H9 (cell line): Measurements from ENCODE around the gene SASS6. TPM values are rescaled to one million over a fixed set of nuclear protein-coding genes. Genes with fewer than 3 reads are reported as not detected.

ENCODE experiments used
- DNase-seq: peaks from one replicate; pipeline ENCODE4 v3.0.0-alpha.2; 2017
- H2AFZ ChIP-seq: one replicate; pipeline ENCODE4 v1.6.1; 2013; ENCODE audit warnings: mild to moderate bottlenecking, low read length, control low read depth, moderate library complexity
- H2AK5ac ChIP-seq: 2 replicates; pipeline ENCODE4 v1.6.1; 2013; ENCODE audit warnings: low read length, control low read depth, mixed read lengths; ENCODE audit not compliant: insufficient read length
- H2BK120ac ChIP-seq: one replicate; pipeline ENCODE4 v1.6.1; 2013; ENCODE audit warnings: low read depth, mild to moderate bottlenecking, low read length, control low read depth, inconsistent platforms; ENCODE audit not compliant: poor library complexity, severe bottlenecking
- H2BK12ac ChIP-seq: 2 replicates; pipeline ENCODE4 v1.6.1; 2013; ENCODE audit warnings: low read length, control low read depth, mixed read lengths, low read depth; ENCODE audit not compliant: insufficient read length
- H2BK15ac ChIP-seq: 2 replicates; pipeline ENCODE4 v1.6.1; 2013; ENCODE audit warnings: low read depth, low read length, control low read depth
- H2BK20ac ChIP-seq: one replicate; pipeline ENCODE4 v1.6.1; 2013; ENCODE audit warnings: low read depth, mild to moderate bottlenecking, low read length, control low read depth, inconsistent platforms; ENCODE audit not compliant: poor library complexity, severe bottlenecking
- H2BK5ac ChIP-seq: 2 replicates; pipeline ENCODE4 v1.6.1; 2013; ENCODE audit warnings: low read length, control low read depth, mixed read lengths; ENCODE audit not compliant: insufficient read length
- H3K14ac ChIP-seq: 2 replicates; pipeline ENCODE4 v1.6.1; 2013; ENCODE audit warnings: low read length, control low read depth; ENCODE audit not compliant: insufficient read depth
- H3K18ac ChIP-seq: 2 replicates; pipeline ENCODE4 v1.6.1; 2013; ENCODE audit warnings: low read depth, mild to moderate bottlenecking, mixed read lengths, low read length, control low read depth; ENCODE audit not compliant: insufficient read length
- H3K23ac ChIP-seq: 2 replicates; pipeline ENCODE4 v1.6.1; 2013; ENCODE audit warnings: low read length, control low read depth, mixed read lengths, low read depth; ENCODE audit not compliant: insufficient read length
- H3K23me2 ChIP-seq: 2 replicates; pipeline ENCODE4 v1.6.1; 2013; ENCODE audit warnings: low read depth, mild to moderate bottlenecking, mixed read lengths, low read length, control low read depth; ENCODE audit not compliant: insufficient read length, poor library complexity, severe bottlenecking
- H3K27ac ChIP-seq: 2 replicates; pipeline ENCODE4 v1.5.1; 2013; ENCODE audit warnings: low read length, control low read depth, mixed read lengths, low read depth; ENCODE audit not compliant: insufficient read length
- H3K27me3 ChIP-seq: 2 replicates; pipeline ENCODE4 v1.6.1; 2013; ENCODE audit warnings: low read length, control low read depth, inconsistent platforms; ENCODE audit not compliant: insufficient read depth
- H3K4ac ChIP-seq: 2 replicates; pipeline ENCODE4 v1.6.1; 2013; ENCODE audit warnings: low read depth, mild to moderate bottlenecking, control low read depth, inconsistent platforms, low read length, moderate library complexity
- H3K4me1 ChIP-seq: 2 replicates; pipeline ENCODE4 v1.6.1; 2013; ENCODE audit warnings: low read length, control low read depth, inconsistent platforms; ENCODE audit not compliant: insufficient read depth
- H3K4me2 ChIP-seq: 2 replicates; pipeline ENCODE4 v1.6.1; 2013; ENCODE audit warnings: low read length, control low read depth, mixed read lengths; ENCODE audit not compliant: insufficient read length, insufficient read depth
- H3K56ac ChIP-seq: 2 replicates; pipeline ENCODE4 v1.6.1; 2013; ENCODE audit warnings: low read depth, mild to moderate bottlenecking, mixed read lengths, low read length, control low read depth; ENCODE audit not compliant: insufficient read length
- H3K79me1 ChIP-seq: 2 replicates; pipeline ENCODE4 v1.6.1; 2013; ENCODE audit warnings: low read depth, mild to moderate bottlenecking, moderate library complexity, low read length, control low read depth, inconsistent platforms; ENCODE audit not compliant: insufficient read depth, poor library complexity, severe bottlenecking
- H3K79me2 ChIP-seq: 2 replicates; pipeline ENCODE4 v1.6.1; 2013; ENCODE audit warnings: low read length, control low read depth, inconsistent platforms; ENCODE audit not compliant: insufficient read depth
- H3K9ac ChIP-seq: 2 replicates; pipeline ENCODE4 v1.6.1; 2013; ENCODE audit warnings: low read length, control low read depth, mixed read lengths; ENCODE audit not compliant: insufficient read length; ENCODE audit errors: extremely low read depth
- H3K9me3 ChIP-seq: one replicate; pipeline ENCODE4 v1.6.1; 2013; ENCODE audit warnings: low read depth, low read length, inconsistent platforms; ENCODE audit not compliant: control insufficient read depth
- H3T11ph ChIP-seq: one replicate; pipeline ENCODE4 v1.6.1; 2013; ENCODE audit warnings: mild to moderate bottlenecking, low read length, control low read depth, inconsistent platforms
- H4K20me1 ChIP-seq: one replicate; pipeline ENCODE4 v1.6.1; 2013; ENCODE audit not compliant: control insufficient read depth, insufficient read length, insufficient read depth
- H4K5ac ChIP-seq: 2 replicates; pipeline ENCODE4 v1.6.1; 2013; ENCODE audit warnings: low read depth, mild to moderate bottlenecking, mixed read lengths, low read length, control low read depth; ENCODE audit not compliant: insufficient read length
- H4K8ac ChIP-seq: replicated peaks from 2 replicates; pipeline ENCODE4 v1.6.1; 2013; ENCODE audit warnings: low read length, control low read depth, mixed read lengths, low read depth; ENCODE audit not compliant: insufficient read length
- H4K91ac ChIP-seq: 2 replicates; pipeline ENCODE4 v1.6.1; 2013; ENCODE audit warnings: low read depth, mild to moderate bottlenecking, moderate library complexity, mixed read lengths, low read length, control low read depth; ENCODE audit not compliant: insufficient read length
- H3K27ac Mint-ChIP-seq, 3 experiments: 2 replicates in 2 of 3; 3 replicates in 1 of 3; pipeline ENCODE4 v1.8.0; 2020 to 2021; ENCODE audit warnings: mixed read lengths in 3 of 3, mild to moderate bottlenecking in 1 of 3, moderate library complexity in 1 of 3
- H3K27me3 Mint-ChIP-seq: 2 replicates; pipeline ENCODE4 v1.8.0; 2021; ENCODE audit warnings: low read depth, mild to moderate bottlenecking, moderate library complexity, mixed read lengths
- H3K36me3 Mint-ChIP-seq, 3 experiments: 2 replicates in 2 of 3; 3 replicates in 1 of 3; pipeline ENCODE4 v1.8.0; 2020 to 2021; ENCODE audit warnings: low read depth in 3 of 3, mixed read lengths in 3 of 3; ENCODE audit not compliant: insufficient read depth in 1 of 3
- H3K4me1 Mint-ChIP-seq, 2 experiments: 2 replicates each; pipeline ENCODE4 v1.8.0; 2020; ENCODE audit warnings: mixed read lengths in 2 of 2
- H3K4me3 Mint-ChIP-seq, 2 experiments: 2 replicates in 1 of 2; 3 replicates in 1 of 2; pipeline ENCODE4 v1.8.0; 2020 to 2021; ENCODE audit warnings: mild to moderate bottlenecking in 2 of 2, mixed read lengths in 2 of 2, moderate library complexity in 1 of 2
- H3K9me3 Mint-ChIP-seq, 2 experiments: 2 replicates in 1 of 2; 3 replicates in 1 of 2; pipeline ENCODE4 v1.8.0; 2020; ENCODE audit warnings: mild to moderate bottlenecking in 2 of 2, mixed read lengths in 2 of 2, moderate library complexity in 1 of 2
- CTCF ChIP-seq: fragments of 200-600 bp; sonication (generic); conservative IDR thresholded peaks from 3 replicates; pipeline ENCODE4 v1.8.0; 2021; ENCODE audit warnings: antibody characterized with exemption, mild to moderate bottlenecking
- WGBS: extraction: QIAGEN DNeasy Blood & Tissue Kit; methylation state at CpG from one replicate; pipeline ENCODE4 v1.1.7; 2013; ENCODE audit warnings: missing lambda C conversion rate, low lambda C conversion rate, mixed read lengths; ENCODE audit not compliant: insufficient read length; ENCODE audit errors: extremely low coverage; 5-methylcytosine and 5-hydroxymethylcytosine counted together
- total RNA-seq: library from RNA; stranded (reverse); gene quantifications from 2 replicates; pipeline ENCODE4 v1.2.1, GENCODE V29; 2021

SASS6 gene
- total RNA-seq, 1 experiment from 2014 or later = 15.2 TPM

- no peak overlapping the region for H4K5ac ChIP-seq
- no peaks in the 10 kb centered on the region for H3K27me3 ChIP-seq
- no peak overlapping the region for H4K8ac ChIP-seq
- H2AFZ ChIP-seq = no peak overlapping the region
- no peaks in the 10 kb centered on the region for H3K9me3 Mint-ChIP-seq
- no peak overlapping the region for H2BK120ac ChIP-seq
- no peak overlapping the region for H2BK15ac ChIP-seq
- H3K4me2 ChIP-seq = no peak overlapping the region
- no peaks in the 10 kb centered on the region for H3K9me3 ChIP-seq
- H3K79me1 ChIP-seq = peaks cover 3% of the 10 kb centered on the region
- no CpG with 5 or more reads among the region's 1 CpG for WGBS
- peaks cover 2 to 15% (median 15%) of the 10 kb centered on the region in 3 experiments; a peak in 6 of 7 replicates for H3K36me3 Mint-ChIP-seq
- H3K79me2 ChIP-seq = peaks cover 18% of the 10 kb centered on the region; the same call in 1 of the 2 replicates
- H3K18ac ChIP-seq = no peak overlapping the region
- no peak overlapping the region for H3K56ac ChIP-seq
- no peak overlapping the region for H3K14ac ChIP-seq
- H3K27me3 Mint-ChIP-seq = no peaks in the 10 kb centered on the region
- H2BK12ac ChIP-seq = no peak overlapping the region
- H3K23ac ChIP-seq = no peak overlapping the region
- no peak overlapping the region for H3K27ac Mint-ChIP-seq
- H3K4ac ChIP-seq = no peak overlapping the region
- H3K27ac ChIP-seq = no peak overlapping the region
- no peak overlapping the region for H2AK5ac ChIP-seq
- no peaks in the 10 kb centered on the region for H3K23me2 ChIP-seq
- peaks cover 4% of the 10 kb centered on the region; the same call in 1 of the 2 replicates for H3K4me1 ChIP-seq
- H3T11ph ChIP-seq = no peak overlapping the region
- TF ChIP-seq CTCF = no peak
- H2BK20ac ChIP-seq = no peak overlapping the region
- H3K4me3 Mint-ChIP-seq = no peak overlapping the region
- DNase-seq = no peak
- no peak overlapping the region for H3K9ac ChIP-seq
- H3K4me1 Mint-ChIP-seq = peaks cover 24% of the 10 kb centered on the region in 2 experiments
- H4K20me1 ChIP-seq = no peaks in the 10 kb centered on the region
- H2BK5ac ChIP-seq = no peak overlapping the region
- H4K91ac ChIP-seq = no peak overlapping the region
Observed at GRCh38 chr1:100051893-100052292, 80.8 kb downstream of the SASS6 start.
